CD4-positive, CD25-positive, alpha-beta regulatory T cell (primary cell): ENCODE data around the gene CNDP1. TPM values are rescaled to one million over a fixed set of nuclear protein-coding genes. Genes with fewer than 3 reads are reported as not detected.

ENCODE experiments used
- ATAC-seq, 2 donors: fragments of 150-1000 bp; cut with Tn5 transposase; one replicate each; pipeline ENCODE4 v1.10.0; 2021; ENCODE audit warnings: low read depth in 2 of 2, moderate number of reproducible peaks in 2 of 2, moderate library complexity in 1 of 2
- DNase-seq, 3 donors: peaks; one replicate each; pipeline versions ENCODE4 v3.0.0 to v3.0.0-alpha.2; 2012 to 2022; ENCODE audit warnings: mixed read lengths in 1 of 3
- H3K27ac ChIP-seq: one replicate; pipeline ENCODE4 v1.7.0; 2013; ENCODE audit warnings: mild to moderate bottlenecking, low read length; ENCODE audit not compliant: insufficient read depth, poor library complexity, severe bottlenecking
- H3K27me3 ChIP-seq: one replicate; pipeline ENCODE4 v1.7.0; 2013; ENCODE audit warnings: low read length; ENCODE audit not compliant: control insufficient read depth, insufficient read depth
- H3K36me3 ChIP-seq: one replicate; pipeline ENCODE4 v1.7.0; 2013; ENCODE audit warnings: mild to moderate bottlenecking, low read length, moderate library complexity; ENCODE audit not compliant: control insufficient read depth, insufficient read depth
- H3K4me1 ChIP-seq: 2 replicates; pipeline ENCODE4 v1.7.0; 2013; ENCODE audit warnings: mild to moderate bottlenecking, low read length; ENCODE audit not compliant: insufficient read depth, control insufficient read depth, poor library complexity, severe bottlenecking
- H3K4me3 ChIP-seq: one replicate; pipeline ENCODE4 v1.7.0; 2013; ENCODE audit warnings: low read depth, mild to moderate bottlenecking, low read length, moderate library complexity
- H3K9me3 ChIP-seq, 2 experiments: 1 replicate in 1 of 2; 2 replicates in 1 of 2; pipeline ENCODE4 v1.7.0; 2013; ENCODE audit warnings: low read length in 2 of 2, mild to moderate bottlenecking in 1 of 2, moderate library complexity in 1 of 2; ENCODE audit not compliant: control insufficient read depth in 2 of 2
- H3K27ac Mint-ChIP-seq, 3 donors: one replicate each; pipeline ENCODE4 v1.8.0; 2020 to 2022; ENCODE audit warnings: mild to moderate bottlenecking in 3 of 3, mixed read lengths in 3 of 3, moderate library complexity in 2 of 3
- H3K27me3 Mint-ChIP-seq: one replicate; pipeline ENCODE4 v1.8.0; 2022; ENCODE audit warnings: mild to moderate bottlenecking, mixed read lengths
- H3K36me3 Mint-ChIP-seq: one replicate; pipeline ENCODE4 v1.8.0; 2020; ENCODE audit warnings: mixed read lengths
- H3K4me1 Mint-ChIP-seq, 4 donors: one replicate each; pipeline ENCODE4 v1.8.0; 2020 to 2022; ENCODE audit warnings: mixed read lengths in 4 of 4, mild to moderate bottlenecking in 1 of 4
- H3K4me3 Mint-ChIP-seq, 4 donors: one replicate each; pipeline ENCODE4 v1.8.0; 2020 to 2022; ENCODE audit warnings: mild to moderate bottlenecking in 4 of 4, mixed read lengths in 4 of 4, moderate library complexity in 3 of 4
- H3K9me3 Mint-ChIP-seq, 7 donors: one replicate each; pipeline ENCODE4 v1.8.0; 2020 to 2022; ENCODE audit warnings: mixed read lengths in 7 of 7, mild to moderate bottlenecking in 3 of 7, moderate library complexity in 2 of 7
- polyA plus RNA-seq, 4 donors: library from polyadenylated mRNA; unstranded; fragments of 300-500 nt; fragmentation: Illumina TruSeq; gene quantifications; one replicate each; pipeline ENCODE4 v1.2.3, GENCODE V29; 2021
- total RNA-seq: library from RNA; stranded (reverse); gene quantifications from one replicate; pipeline ENCODE4 v1.2.3, GENCODE V29; 2022

The CNDP1 gene
- total and polyA plus RNA-seq, 5 donors from 2014 or later: 0.15 TPM; not detected in 4

DNA sequence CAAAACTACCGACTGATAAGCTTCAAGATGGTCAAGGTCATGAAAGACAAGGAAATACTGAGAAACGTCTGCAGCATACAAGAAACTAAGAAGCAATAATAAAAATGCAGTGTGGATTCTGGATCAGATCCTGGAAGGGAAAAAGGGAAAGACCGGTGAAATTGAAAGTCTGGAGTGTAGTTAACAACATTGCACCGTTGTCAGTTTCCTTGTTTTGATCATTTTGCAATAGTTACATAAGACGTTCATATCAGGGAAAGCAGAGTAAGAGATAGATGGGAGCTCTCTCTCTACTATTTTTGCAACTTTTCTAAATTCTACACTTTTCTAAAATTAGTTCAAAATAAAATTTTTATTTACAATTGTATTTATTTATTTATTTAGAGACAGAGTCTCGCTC lies 48.3 kb downstream of the CNDP1 start:
- H3K4me3 ChIP-seq: no peak overlapping the region
- H3K36me3 Mint-ChIP-seq: no peaks in the 10 kb centered on the region
- H3K36me3 ChIP-seq: no peaks in the 10 kb centered on the region
- no peak overlapping the region for H3K4me3 Mint-ChIP-seq
- no peak overlapping the region for H3K27ac Mint-ChIP-seq
- H3K9me3 ChIP-seq: no peaks in the 10 kb centered on the region
- H3K4me1 ChIP-seq: no peaks in the 10 kb centered on the region
- ATAC-seq (no peak), DNase-seq (no peak)
- H3K27me3 ChIP-seq: peaks cover 20% of the 10 kb centered on the region
- H3K4me1 Mint-ChIP-seq: peaks cover 0 to 4% (median 0%) of the 10 kb centered on the region in 4 donors
- peaks cover 0 to 2% (median 0%) of the 10 kb centered on the region in 7 donors for H3K9me3 Mint-ChIP-seq
- H3K27me3 Mint-ChIP-seq: peaks cover 24% of the 10 kb centered on the region
- no peak overlapping the region for H3K27ac ChIP-seq

DNA sequence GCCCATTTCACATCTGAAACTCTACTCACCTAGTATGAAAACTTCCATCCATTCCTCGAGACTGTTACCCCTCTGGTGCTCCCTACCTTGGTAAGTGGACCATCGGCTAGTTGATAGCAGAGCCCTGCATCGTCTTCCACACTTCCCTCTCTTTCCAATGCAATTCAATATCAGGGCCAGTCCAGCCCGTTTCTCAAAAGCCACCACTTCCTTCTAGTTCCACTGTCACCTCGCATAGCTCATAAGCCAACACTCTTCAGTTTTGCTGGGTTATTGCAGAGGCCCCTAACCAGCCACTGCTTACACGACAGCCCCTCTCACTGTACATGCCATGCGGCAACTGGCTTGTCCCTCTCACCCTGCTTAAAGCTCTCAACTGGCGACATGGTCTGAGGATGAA lies 53.1 kb downstream of the CNDP1 start:
- H3K36me3 ChIP-seq: no peaks in the 10 kb centered on the region
- H3K4me1 Mint-ChIP-seq: peaks cover 0 to 4% (median 1%) of the 10 kb centered on the region in 4 donors
- peaks cover 8% of the 10 kb centered on the region for H3K27me3 ChIP-seq
- H3K4me1 ChIP-seq: no peaks in the 10 kb centered on the region
- no peak overlapping the region for H3K4me3 Mint-ChIP-seq
- DNase-seq (no peak), ATAC-seq (no peak)
- H3K4me3 ChIP-seq: no peak overlapping the region
- no peaks in the 10 kb centered on the region for H3K36me3 Mint-ChIP-seq
- peak overlapping the region in 1 of 3 donors; percentile 28 for H3K27ac Mint-ChIP-seq
- H3K9me3 ChIP-seq: no peaks in the 10 kb centered on the region
- H3K27me3 Mint-ChIP-seq: peaks cover 19% of the 10 kb centered on the region
- peaks cover 0 to 2% (median 0%) of the 10 kb centered on the region in 7 donors for H3K9me3 Mint-ChIP-seq
- H3K27ac ChIP-seq: no peak overlapping the region

DNA sequence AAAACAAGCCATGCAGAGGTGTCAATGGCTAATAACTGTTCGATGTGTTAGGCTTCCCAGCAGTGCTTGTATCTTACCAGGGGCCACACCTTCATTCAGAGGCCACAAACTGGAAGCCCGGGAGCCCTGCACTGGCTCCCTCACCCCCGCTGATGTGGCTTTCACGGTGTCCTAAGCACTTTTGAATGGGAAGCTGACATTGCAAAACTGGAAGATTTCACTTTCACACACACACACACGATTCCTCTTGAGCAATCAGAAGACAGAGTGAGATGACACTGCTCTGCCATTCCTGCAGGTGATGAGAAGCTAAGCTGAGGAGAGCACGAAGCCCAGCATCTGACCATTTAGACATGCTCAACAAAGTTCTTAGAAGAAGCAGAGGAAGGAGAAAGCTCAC lies 54.7 kb downstream of the CNDP1 start:
- Mint-ChIP-seq H3K27me3 (peaks cover 19% of the 10 kb centered on the region), H3K4me1 (peaks cover 4 to 11% (median 6%) of the 10 kb centered on the region in 4 donors), H3K4me3 (no peak overlapping the region), H3K36me3 (peaks cover 13% of the 10 kb centered on the region), H3K27ac (no peak overlapping the region), H3K9me3 (peaks cover 0 to 2% (median 0%) of the 10 kb centered on the region in 7 donors)
- Histone ChIP-seq H3K27me3 (peaks cover 8% of the 10 kb centered on the region), H3K27ac (no peak overlapping the region), H3K36me3 (peaks cover 11% of the 10 kb centered on the region), H3K4me1 (no peaks in the 10 kb centered on the region), H3K4me3 (no peak overlapping the region), H3K9me3 (no peaks in the 10 kb centered on the region)
- ATAC-seq (no peak), DNase-seq (no peak)

DNA sequence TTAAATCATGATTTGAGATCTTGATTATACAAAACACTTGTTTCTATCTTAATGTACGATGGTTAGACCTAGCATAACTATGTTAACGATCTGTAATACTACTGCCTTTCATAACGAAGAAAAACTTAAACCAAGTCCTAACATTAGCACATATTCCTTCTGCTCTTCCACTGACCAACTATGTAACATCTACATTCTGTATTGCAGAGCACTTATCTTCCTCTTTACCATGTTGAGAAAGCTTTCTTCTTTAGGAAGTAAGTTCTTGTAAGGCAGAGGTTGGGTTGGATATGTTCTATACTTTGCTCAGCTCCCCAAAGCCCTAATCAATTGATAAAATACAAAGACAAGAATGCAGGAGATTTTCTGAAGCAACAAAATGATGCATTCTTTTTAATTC lies 55.5 kb downstream of the CNDP1 start:
- DNase-seq (no peak), ATAC-seq (no peak)
- Mint-ChIP-seq H3K27ac (no peak overlapping the region), H3K27me3 (peaks cover 13% of the 10 kb centered on the region), H3K9me3 (peaks cover 0 to 3% (median 0%) of the 10 kb centered on the region in 7 donors), H3K4me3 (no peak overlapping the region), H3K4me1 (peaks cover 8 to 12% (median 11%) of the 10 kb centered on the region in 4 donors), H3K36me3 (peaks cover 17% of the 10 kb centered on the region)
- H3K27me3 ChIP-seq: peaks cover 3% of the 10 kb centered on the region
- peaks cover 2% of the 10 kb centered on the region for H3K4me1 ChIP-seq
- no peaks in the 10 kb centered on the region for H3K9me3 ChIP-seq
- H3K4me3 ChIP-seq: no peak overlapping the region
- H3K36me3 ChIP-seq: peaks cover 11% of the 10 kb centered on the region
- no peak overlapping the region for H3K27ac ChIP-seq

DNA sequence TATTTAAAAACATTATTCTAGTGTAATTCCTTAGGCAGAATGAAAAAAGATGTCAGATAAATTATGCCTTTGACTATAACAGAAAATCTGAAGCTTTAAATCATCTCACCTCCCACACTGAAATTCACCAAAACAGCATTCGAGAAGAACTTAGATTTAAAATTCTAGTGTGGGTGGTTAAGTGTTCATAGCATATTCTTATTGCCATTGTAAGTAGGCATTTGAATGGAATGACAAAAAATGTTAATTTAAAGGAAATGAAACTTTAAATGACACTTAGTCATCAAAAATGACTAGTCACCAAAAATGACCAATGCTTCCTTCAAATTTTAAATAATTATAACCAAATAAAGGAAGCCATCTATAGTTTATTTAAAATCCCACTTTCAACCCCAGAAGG lies 56.4 kb downstream of the CNDP1 start:
- H3K27ac Mint-ChIP-seq: no peak overlapping the region
- Histone ChIP-seq H3K36me3 (peaks cover 14% of the 10 kb centered on the region), H3K4me1 (peaks cover 10% of the 10 kb centered on the region), H3K4me3 (no peak overlapping the region), H3K27me3 (no peaks in the 10 kb centered on the region), H3K9me3 (no peaks in the 10 kb centered on the region), H3K27ac (no peak overlapping the region)
- H3K36me3 Mint-ChIP-seq: peaks cover 25% of the 10 kb centered on the region
- peaks cover 17 to 21% (median 19%) of the 10 kb centered on the region in 4 donors for H3K4me1 Mint-ChIP-seq
- no peak overlapping the region for H3K4me3 Mint-ChIP-seq
- DNase-seq (no peak), ATAC-seq (no peak)
- H3K9me3 Mint-ChIP-seq: peaks cover 0 to 3% (median 0%) of the 10 kb centered on the region in 7 donors
- peaks cover 8% of the 10 kb centered on the region for H3K27me3 Mint-ChIP-seq

DNA sequence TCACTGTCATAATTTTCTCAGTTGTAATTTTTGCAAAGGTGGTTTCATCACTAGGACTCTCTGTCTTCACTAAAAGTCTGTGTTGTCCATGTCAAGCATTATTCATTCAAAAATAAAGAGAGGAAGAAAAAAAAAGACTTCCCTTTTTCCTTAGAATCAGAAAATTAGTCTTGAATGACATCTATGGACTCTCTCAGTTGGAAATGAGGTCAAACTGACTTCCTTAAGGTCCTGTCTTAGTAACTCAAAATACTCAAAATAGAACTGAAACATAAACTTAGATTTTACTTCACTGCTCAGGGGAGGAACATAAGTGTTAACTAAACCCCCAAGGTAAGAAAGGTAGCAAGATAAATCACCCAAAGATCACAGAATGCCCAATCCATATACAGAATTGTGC lies 61.1 kb downstream of the CNDP1 start:
- ATAC-seq: no peak
- Mint-ChIP-seq H3K27ac (peak overlapping the region; percentile 51 to 98 (median 74)), H3K4me1 (peaks cover 30 to 51% (median 38%) of the 10 kb centered on the region in 4 donors), H3K4me3 (peak overlapping the region; percentile 47 to 96 (median 84)), H3K27me3 (peaks cover 5% of the 10 kb centered on the region), H3K9me3 (peaks cover 0 to 3% (median 0%) of the 10 kb centered on the region in 7 donors), H3K36me3 (peaks cover 26% of the 10 kb centered on the region)
- H3K4me3 ChIP-seq: peak overlapping the region; percentile 98
- peak overlapping the region; percentile 34 for H3K27ac ChIP-seq
- peaks cover 34% of the 10 kb centered on the region for H3K4me1 ChIP-seq
- DNase-seq: no peak
- H3K36me3 ChIP-seq: peaks cover 14% of the 10 kb centered on the region
- H3K9me3 ChIP-seq: no peaks in the 10 kb centered on the region
- H3K27me3 ChIP-seq: no peaks in the 10 kb centered on the region

DNA sequence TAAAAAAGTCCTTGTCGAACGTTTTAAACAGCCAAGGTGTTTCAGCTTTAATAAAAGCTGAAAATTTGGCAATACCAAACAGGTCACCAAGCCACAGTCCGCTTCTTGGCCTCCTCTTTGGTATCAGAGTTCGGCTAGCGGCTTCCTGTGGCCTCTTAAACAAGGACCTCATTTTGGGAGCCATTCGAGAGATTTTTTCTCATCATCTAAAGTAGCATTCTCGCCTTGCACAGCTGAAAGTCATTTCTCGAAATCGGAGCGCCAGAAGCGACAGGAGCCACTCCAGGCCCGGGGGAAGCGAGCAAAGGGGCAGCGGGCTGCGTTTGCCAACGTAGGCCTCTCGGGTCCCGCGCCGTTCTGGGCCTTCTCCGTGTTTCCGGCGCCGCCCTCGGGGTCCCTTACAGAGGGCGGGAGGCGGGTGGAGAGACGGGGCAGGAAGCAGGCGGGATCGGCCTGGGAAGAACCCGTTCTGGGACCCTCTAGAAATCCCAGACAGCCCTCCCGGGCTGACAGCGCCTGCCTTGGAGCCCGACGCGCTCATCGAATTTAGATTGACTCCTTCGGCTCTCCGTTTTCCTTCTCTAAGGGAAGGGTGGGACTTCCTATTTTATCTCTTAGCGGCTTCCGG lies 62.8 kb downstream of the CNDP1 start:
- Mint-ChIP-seq H3K9me3 (peaks cover 0 to 3% (median 0%) of the 10 kb centered on the region in 7 donors), H3K4me1 (peaks cover 35 to 64% (median 44%) of the 10 kb centered on the region in 4 donors), H3K27me3 (peaks cover 5% of the 10 kb centered on the region), H3K36me3 (peaks cover 30% of the 10 kb centered on the region), H3K4me3 (peak overlapping the region; percentile 95 to 99 (median 96)), H3K27ac (peak overlapping the region; percentile 98 to 100 (median 98))
- peak overlapping the region; percentile 95 for H3K27ac ChIP-seq
- H3K4me1 ChIP-seq: peaks cover 34% of the 10 kb centered on the region
- peaks cover 14% of the 10 kb centered on the region for H3K36me3 ChIP-seq
- peak overlapping the region; percentile 98 for H3K4me3 ChIP-seq
- no peaks in the 10 kb centered on the region for H3K27me3 ChIP-seq
- peak in 2 of 3 donors; percentile 57 to 85 for DNase-seq
- ATAC-seq: peak; percentile 46 to 47
- no peaks in the 10 kb centered on the region for H3K9me3 ChIP-seq
